NCI-H1048 (cell line): Measurements from ENCODE around the gene PADI1.

ENCODE experiments used
- DNase-seq: peaks from one replicate; lab custom pipeline; 2025; lab: John Stamatoyannopoulos, UW

Gene PADI1

GRCh38 chr1:17214876-17215544 is 10.1 kb downstream of the PADI1 start:
- DNase-seq, result no peak

GRCh38 chr1:17215545-17215890 is 10.6 kb downstream of the PADI1 start:
- no peak for DNase-seq

GRCh38 chr1:17216078-17216477 is 11.2 kb downstream of the PADI1 start:
- DNase-seq, result no peak

DNA sequence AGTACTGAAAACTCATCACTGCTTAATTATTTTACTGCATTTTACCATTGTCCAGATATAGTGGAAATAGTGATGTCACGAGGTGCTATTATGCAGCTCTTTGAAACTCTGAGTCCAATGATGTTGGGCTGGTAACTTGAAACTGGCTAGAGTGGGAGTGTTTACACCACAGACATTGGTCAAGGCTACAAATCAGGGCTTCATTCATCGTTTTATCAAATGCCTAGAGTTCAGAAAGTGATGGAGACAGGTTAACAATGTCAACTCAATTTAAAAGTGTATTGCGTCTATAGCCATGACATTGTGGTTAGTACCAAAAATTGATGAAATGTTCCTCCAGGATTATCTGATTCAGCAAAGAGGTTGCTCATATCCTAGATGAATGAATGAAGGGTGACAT is 12.7 kb downstream of the PADI1 start:
- DNase-seq, result no peak

- no peak for DNase-seq
These were observed 14.0 kb downstream of the PADI1 start for GRCh38 chr1:17218939-17219338.

DNA sequence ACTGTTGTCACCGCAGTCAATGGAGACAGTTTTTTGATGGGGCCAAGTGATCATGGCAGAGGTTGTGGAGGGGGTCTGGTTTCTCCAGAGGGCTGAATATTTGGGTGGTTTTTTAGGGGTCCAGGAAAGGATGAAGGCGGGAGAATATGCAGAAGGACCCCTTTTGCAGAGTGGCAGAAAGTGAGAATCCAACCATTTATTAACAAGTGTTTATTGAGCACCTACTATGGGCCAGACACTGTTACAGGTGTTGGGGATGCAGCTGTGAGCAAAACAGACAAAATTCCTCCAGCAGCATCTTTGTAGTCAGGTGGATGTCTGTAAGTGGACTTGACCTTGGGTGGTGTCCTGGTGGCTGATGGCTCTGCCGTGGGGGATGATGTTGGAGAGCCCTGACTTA is 15.4 kb downstream of the PADI1 start:
- no peak for DNase-seq

- DNase-seq, result no peak
These were observed 17.6 kb downstream of the PADI1 start for GRCh38 chr1:17222557-17222956.

DNA sequence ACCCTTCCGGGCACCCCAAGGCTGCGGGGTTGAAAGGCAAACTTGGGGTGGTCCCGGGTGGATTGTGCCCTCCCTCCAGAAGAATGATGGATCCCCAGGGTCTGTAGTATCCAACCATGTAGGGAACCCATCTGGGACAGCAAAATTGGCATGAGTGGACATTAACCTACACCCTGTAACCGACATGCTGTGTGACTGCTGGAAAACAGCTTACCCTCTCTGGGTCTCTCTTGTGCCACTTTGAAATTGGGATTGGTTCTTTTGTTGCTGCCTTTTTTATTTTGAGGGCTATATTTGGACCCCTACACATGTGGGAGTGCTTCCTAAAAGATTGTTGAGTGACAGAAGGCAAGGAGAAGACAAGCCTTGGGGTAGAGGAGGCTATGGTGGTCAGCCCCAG is 19.5 kb downstream of the PADI1 start:
- DNase-seq, result no peak

DNA sequence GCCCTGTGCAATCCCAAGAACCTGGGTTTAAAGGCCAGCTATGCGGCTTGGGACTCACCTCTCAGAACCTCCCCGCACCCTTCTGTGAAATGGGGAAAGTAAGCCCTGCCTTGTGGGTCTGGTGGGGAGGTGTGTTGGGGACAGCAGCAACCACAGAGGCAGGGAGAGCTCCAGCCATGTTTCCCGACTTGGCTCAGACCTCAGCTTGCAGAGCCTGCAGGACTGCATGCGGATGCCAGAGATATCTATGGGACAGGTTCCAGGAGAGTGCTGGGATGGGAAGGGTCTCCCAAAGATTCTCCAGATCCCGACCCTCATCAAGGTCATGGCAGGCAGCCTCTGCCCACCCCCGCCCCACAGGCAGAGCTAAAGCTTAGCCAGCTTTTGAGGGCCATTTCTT is 20.2 kb downstream of the PADI1 start:
- DNase-seq, result no peak

DNA sequence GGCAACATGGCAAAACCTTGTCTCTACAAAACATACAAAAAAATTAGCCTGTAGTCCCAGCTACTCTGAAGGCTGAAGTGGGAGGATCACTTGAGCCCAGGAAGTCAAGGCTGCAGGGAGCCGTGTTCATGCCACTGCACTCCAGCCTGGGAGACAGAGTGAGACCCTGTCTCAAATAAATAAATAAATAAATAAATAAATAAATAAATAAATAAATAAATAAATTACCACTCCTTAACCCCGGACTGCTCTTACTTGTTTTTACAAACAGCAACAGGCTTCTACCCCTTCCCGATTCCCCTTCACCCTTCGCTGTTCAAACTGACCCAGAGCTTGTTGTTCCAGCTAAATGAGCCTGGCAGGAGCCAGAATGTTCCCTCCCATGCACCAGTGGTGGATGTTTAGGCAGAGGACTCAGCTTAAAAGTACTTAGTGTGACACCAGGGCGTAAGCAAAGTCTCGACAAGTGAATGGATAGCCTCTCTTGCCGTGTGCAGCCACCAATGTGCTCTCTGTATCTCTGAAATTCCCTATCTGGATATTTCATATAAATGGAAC is 22.5 kb downstream of the PADI1 start:
- no peak for DNase-seq

- DNase-seq, result no peak
These were observed 23.7 kb downstream of the PADI1 start for GRCh38 chr1:17228619-17229018.

- no peak for DNase-seq
These were observed 24.5 kb downstream of the PADI1 start for GRCh38 chr1:17229379-17229778.

GRCh38 chr1:17230106-17230505 is 25.2 kb downstream of the PADI1 start:
- DNase-seq, result no peak

DNA sequence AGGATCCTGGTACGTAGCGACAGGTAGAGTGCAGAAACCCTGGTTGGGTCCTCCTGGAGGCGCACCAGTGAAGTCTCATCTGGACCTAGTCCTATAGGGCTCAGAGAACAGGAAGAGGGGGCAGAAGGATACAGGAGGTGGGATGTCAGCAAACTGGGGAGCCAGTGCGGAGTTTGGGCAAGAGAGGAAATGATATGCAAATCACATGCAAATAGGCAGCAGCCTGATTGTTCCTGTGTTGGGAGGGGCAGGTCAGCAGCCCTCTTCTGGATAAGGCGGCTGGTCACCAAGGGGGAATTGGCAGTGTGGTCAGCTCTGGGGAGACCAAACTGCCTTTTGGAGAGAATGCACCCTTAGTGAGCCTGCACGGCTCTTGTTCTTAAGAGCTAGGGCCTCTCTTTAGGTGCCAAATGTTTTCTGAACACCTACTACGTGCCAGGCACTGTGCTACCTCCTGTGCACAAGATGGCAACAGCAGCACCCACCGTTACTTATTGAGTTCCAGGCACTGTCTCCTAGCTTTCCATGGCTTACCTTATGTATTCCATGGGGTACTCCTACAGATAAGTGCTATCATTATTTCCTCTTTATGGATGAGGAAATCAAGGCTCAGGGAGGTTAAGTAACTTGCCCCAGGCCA is 25.9 kb downstream of the PADI1 start:
- no peak for DNase-seq

GRCh38 chr1:17232759-17233661 is 28.1 kb downstream of the PADI1 start:
- DNase-seq, result no peak

DNA sequence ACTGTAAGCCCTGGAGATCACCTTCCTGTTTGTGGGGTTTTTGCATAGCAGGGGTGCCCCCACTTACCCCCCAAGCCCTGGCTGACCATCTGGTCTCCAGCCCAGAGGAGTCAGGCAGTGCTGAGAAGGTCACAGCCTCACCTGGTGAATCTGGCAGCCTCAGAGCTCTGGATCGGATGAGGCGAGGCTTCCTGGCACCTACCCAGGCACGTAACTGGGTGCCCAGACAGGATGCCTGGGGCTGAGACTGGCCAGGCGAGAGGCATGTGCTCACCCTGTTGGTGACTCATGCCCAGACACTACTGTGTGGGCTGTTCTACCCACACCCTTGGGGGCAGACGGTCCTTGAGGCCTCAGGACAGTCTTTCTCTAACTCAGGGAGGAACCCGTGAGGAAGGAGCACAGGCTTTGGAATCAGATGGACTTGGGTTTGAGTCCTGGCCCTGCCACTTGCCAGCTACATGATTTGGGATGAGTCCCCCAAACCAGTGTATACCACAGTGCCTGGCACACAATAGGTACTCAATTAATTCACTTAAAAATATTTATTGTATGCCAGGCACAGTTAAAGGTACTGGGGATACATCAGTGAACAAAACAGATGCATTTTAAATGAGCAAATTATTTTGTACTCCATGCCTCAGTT is 28.9 kb downstream of the PADI1 start:
- no peak for DNase-seq

DNA sequence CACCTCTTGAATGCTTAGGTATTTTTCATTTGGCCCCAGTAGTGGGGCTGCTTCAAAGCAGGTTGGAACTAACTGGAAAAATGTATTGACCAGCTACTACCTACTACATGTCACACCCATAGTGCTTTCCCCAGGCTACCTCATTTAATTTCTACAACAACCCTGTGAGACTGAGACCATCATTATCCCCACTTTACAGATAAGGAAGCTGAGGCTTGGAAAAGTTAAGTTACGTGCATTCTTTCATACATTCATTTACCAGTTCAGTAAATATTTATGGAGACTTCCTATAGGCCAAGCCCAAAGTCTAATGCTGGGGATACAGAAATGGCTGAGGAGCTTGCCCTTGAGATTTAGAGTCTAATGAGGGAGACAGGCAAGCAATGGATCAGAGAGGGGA is 29.5 kb downstream of the PADI1 start:
- DNase-seq, result no peak

GRCh38 chr1:17235135-17235885 is 30.4 kb downstream of the PADI1 start:
- DNase-seq, result no peak

DNA sequence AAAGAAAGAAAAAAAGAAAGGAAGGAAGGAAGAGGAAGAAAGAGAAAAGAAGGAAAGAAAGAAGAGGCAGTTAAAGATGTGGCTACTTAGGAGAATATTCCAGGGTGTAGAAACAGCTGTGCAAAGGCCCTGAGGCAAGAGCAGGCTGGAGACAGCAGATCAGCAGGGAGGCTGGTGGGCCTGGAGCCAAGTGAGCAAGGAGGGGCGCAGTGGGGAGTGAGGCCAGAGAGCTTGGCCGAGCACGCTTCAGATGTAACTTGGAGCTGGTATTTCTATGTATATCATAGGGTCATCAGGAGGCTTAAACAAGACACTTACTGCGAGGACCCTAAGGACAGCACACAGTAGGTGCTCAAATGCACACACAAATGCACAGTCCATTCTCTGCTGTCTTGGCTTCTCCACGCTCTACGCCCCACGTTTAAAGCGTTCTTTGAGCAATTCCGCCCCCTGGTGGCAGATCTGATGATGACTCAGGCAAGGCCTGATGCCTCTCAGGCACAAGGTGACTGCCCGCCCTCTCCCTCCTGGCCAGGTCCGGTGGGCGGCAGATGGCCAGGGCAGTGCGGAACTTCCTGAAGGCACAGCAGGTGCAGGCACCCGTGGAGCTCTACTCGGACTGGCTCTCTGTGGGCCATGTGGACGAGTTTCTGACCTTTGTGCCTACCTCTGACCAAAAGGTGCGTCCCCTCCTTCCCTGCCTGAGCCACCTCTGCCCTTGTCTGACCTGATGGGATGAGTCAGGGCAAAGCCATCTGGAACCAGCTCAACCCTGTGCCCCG is 32.0 kb downstream of the PADI1 start:
- DNase-seq, result peak; percentile 72

GRCh38 chr1:17237561-17237903 is 32.6 kb downstream of the PADI1 start:
- DNase-seq, result no peak

GRCh38 chr1:17239420-17239819 is 34.5 kb downstream of the PADI1 start:
- no peak for DNase-seq
